Activated CD4-positive, alpha-beta T cell treated with anti-CD3 and anti-CD28 coated beads, Interleukin-2, amount 50 U/mL, for 4 hours (primary cell): ENCODE measurements around the gene LENEP.

ENCODE experiments used
- DNase-seq, 2 experiments: peaks; one replicate each; pipeline ENCODE4 v3.0.0-alpha.2; 2020

LENEP gene

DNA sequence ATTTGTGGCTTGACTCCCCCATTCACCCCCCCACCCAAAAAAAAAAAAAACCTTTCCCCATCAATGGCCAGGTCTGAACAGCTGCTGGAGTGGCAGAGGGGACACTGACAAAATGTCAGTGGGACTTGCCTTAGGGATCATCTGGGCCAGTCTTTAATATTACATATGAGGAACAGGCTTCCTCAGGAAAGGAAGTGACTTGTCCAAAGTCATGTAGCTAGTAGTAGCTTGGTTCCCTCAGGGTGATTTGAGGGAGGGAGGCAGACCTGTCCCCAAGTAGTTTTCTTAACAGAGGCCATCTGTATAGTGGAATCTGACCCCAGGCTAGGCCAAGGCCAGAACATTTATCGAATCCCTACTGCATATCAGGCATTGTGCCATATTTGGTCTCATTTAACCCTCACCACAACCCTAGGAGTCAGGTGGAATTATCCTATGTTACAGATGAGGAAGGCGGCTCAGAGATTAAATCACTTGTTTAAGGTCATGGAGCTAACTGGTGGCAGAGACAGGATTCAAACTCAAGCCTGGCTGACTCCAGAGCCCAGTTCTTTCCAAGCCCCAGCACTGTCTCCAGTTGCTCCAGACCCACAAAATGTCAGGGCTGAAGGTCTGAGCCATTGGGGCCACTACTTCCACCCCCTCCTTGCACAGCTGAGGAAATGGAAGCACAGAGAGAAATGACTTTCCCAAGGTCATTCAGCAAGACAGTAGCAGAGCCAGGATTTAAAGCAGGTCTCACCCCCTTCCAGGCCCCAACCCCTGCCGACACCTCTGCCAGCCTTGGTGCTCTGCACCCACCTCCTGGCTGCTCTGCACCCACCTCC lies 19.6 kb downstream of the LENEP start:
- no peak for DNase-seq

GRCh38 chr1:155013632-155014031 lies 20.2 kb downstream of the LENEP start:
- DNase-seq, result no peak

- no peak for DNase-seq
Observed at GRCh38 chr1:155014709-155015508, 21.5 kb downstream of the LENEP start.

DNA sequence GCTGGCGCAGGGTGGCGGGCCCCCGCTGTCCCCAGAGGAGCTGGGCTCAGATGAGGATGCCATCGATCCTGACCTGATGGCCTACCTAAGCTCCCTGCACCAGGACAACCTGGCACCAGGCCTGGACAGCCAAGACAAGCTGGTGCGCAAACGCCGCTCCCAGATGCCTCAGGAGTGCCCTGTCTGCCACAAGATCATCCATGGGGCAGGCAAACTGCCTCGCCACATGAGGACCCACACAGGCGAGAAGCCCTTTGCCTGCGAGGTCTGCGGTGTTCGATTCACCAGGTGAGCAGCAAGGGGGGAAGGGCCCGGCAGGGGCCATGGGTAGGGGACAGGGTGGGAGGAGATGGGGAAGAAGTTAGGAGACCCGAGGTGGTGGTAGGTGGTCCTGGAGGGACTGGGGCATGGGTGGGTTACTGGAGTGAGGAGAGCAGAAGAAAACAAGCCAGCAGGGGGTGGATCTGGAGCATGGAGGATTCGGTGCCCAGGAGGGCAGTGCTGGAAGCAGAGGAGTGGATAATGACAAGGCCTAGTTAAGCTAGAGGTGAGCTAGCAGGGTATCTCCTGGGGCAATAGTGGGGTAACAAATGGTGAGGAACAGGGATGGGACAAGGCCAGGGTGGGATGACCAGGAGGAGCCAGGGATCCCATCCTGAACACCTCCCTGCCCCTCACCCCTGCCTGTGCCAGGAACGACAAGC lies 22.3 kb downstream of the LENEP start:
- no peak for DNase-seq

- no peak for DNase-seq
Observed at GRCh38 chr1:155016231-155016831, 22.9 kb downstream of the LENEP start.

DNA sequence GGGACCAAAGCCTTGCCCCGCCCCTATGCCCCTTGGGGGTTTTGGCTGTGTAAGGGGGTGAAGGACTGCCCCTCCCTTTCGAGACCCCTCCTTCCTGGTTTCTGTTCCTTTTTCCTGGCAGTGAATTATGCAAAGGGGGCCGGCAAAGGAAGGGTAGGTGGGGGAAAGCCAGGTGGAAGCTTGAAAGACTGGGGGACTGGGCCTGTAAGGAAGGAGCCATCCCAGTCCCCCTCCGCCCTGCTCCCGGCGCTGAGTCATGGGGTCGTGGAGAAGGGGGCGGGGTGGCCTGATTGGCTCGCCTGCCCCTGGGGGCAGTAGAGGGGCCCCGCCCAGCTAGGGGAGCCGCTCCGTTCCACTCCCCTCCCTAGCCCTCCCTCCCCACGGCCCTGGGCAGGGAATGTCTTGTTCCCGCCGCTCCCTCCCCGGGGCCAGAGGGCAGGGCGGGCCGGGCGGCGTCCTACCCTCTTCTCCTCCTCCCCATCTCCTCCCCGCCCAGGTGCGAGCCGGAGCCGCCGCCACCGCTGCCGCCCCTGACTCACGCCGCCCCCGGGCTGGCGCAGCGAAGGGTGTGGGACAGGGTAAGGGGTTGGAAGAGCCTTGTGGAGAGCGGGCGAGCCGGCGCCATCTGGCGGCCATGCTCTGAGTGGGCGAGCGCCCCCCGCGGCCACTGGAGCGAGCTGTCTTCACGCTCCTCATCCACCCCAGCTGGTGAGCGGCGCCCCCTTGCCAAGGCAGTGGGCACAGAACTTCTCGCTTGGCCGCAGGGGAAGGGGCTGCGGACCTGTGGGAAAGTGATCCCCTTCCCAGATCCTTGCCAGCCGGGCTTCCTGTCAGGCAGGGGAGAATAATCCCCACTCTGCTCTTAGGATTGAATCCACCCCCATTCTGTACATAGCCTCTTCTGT lies 23.9 kb downstream of the LENEP start:
- DNase-seq, result peak; percentile 91 to 93

GRCh38 chr1:155017946-155018316 lies 24.5 kb downstream of the LENEP start:
- no peak for DNase-seq

DNA sequence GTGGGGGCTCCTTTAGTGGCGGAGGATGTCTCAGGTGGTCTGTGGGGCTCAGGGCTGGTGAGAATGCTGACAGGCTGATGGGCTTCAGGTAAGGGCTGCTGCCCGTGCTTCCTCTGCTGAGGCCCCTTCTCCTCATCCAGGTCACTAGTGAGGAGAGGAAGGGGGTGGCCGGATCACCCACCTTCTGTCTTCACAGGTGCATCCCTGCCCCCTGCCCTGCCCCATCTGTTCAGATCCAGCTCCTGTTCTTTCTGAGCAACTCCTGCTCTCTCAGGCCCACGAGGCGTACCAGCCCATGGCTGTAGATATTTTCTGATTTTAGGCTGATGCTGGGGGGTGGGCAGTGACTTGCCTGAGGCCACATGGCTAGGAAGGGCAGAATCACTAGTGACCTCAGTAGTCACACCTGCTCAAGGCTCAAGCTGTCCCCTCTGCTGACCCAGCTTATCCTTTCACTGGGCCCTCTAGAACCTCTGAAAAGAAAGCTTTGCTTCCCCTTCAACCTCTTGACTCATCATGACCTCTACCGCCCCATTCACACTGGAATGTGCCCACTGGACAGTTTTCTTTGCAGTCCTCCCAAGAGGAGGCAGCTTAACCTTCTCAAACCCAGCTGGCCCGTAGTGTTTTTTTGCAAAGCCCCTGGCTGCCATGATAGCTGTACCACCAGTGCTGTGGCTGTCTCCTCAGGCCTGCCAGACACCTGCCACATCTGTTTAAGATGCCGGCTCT lies 25.4 kb downstream of the LENEP start:
- no peak for DNase-seq

- no peak for DNase-seq
Observed at GRCh38 chr1:155019377-155020245, 26.2 kb downstream of the LENEP start.

- DNase-seq, result no peak
Observed at GRCh38 chr1:155022136-155022926, 28.9 kb downstream of the LENEP start.

- DNase-seq, result no peak
Observed at GRCh38 chr1:155022927-155023236, 29.5 kb downstream of the LENEP start.

DNA sequence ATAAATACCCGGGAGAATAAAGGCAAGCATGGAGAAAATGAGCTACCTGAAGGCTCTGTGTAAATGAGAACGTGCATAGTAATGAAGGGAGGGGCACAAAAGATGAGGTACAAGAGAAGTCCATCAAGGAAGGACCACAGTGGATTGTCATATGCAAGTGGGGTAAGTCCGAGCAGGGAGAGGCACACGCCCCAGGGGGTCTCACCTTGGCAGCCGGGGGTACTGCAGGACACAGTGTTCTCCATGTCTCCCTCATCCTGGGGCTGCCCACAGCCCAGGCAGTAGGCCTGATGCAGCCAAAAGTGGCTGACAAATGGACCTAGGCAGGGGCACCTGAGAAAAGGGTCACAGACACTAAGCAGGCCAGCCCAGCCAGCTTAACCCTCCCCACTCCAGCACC lies 30.2 kb downstream of the LENEP start:
- no peak for DNase-seq

GRCh38 chr1:155024315-155024714 lies 30.9 kb downstream of the LENEP start:
- no peak for DNase-seq

- DNase-seq, result no peak
Observed at GRCh38 chr1:155026154-155026553, 32.8 kb downstream of the LENEP start.

- no peak for DNase-seq
Observed at GRCh38 chr1:155026588-155026987, 33.2 kb downstream of the LENEP start.

DNA sequence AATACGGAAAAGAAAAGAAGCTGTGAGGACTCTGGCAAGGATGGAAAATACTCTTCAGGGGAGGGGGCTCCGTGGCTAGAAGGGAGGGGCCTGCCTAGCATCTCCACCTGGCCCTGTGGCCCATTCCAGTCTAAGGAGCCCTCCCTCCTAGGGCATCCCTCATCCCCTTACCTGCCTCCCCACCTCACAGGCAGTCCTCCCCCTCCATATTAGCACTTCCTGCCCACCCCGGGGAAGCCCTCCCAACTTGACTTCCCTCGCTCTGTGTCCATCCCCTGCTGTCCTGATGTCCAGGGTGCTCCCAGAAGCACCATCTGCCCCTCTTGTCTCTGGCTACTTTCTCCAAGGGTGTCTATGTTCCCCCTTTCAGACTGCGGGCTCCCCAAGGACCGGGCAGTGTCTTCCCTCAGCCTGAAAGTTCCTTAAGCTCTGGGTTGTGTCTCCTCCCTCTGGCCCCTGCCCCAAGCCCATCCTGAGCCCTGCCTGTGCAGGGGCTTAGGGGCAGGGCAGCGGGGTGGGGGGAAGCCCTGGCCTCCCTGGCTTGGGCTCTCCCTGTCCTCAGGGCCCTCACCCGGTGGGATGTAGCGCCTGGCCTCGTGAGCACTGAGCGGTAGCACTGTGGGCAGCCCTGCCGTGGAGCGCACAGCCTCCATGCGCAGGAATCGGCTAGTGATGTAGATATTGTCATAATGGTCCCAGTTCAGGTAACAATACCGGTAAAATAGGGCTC lies 36.3 kb downstream of the LENEP start:
- DNase-seq, result no peak

DNA sequence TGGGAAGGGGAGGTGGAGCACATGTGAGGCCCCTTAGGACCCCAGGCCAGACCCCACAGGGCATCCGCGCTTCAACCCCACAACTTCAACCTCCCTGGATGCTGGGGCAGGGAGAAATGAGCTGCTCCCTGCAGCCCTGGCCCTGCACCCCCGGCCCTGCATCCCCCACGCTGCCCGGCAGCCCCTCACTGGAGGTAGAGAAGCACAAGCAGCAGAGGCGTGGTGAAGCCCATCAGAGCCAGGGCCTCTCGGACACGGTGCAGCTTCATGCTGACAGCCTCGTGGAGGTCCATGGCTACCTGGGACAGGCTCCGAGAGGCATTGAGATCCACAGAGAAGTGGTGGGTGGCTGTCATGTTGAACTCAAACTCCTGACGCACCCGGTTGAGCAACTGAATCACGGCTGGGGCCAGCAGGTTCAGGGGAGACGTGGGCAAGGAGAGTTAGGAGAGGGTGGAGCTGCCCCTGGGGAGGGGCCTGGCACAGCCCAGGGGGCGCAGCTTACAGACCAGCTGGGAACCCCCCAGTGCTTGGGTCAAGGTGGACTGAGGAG lies 36.9 kb downstream of the LENEP start:
- no peak for DNase-seq

GRCh38 chr1:155030899-155031298 lies 37.5 kb downstream of the LENEP start:
- no peak for DNase-seq

DNA sequence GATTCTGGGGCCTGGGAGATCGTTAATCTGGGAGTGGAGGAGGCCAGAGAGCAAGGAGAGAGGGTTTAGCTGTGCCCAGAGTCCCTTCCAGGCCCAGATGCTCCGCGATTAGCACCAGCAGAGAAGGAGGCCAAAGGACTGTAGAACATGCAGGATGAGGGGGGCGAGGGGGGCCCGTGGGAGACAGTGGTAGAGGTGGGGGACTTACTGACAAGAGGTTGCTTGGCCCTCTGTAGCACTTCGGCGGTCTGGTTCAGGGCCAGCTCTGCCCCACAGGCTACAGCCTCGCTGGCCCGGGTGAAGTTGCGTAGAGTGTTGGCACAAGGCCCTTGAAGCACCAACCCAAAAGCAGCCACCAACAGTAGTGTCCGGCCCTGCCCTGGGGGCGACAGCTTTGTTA lies 39.5 kb downstream of the LENEP start:
- DNase-seq, result no peak
